H1 (cell line): ENCODE measurements around the gene EVI5. TPM values are rescaled to one million over a fixed set of nuclear protein-coding genes. Genes with fewer than 3 reads are reported as not detected.

ENCODE experiments used
- CTCF ChIA-PET: fragments of 300-600 bp; sonication (Branson Sonifier 250); formaldehyde crosslinking; loops from one replicate; lab custom pipeline; 2021; ENCODE audit not compliant: partially characterized antibody; lab: Charles Lee
- POLR2A ChIA-PET: fragments of 300-600 bp; sonication (Branson Sonifier 250); formaldehyde crosslinking; loops from one replicate; lab custom pipeline; 2021; ENCODE audit warnings: inconsistent platforms; ENCODE audit not compliant: partially characterized antibody; lab: Charles Lee
- DNase-seq, 2 experiments: peaks; one replicate each; pipeline versions ENCODE4 v3.0.0 to v3.0.0-alpha.2; 2010 to 2022; ENCODE audit warnings: low spot score in 2 of 2, low read depth in 1 of 2, mixed read lengths in 1 of 2
- FAIRE-seq: peaks from 2 replicates; lab custom pipeline; 2011; peaks lifted over from hg19 to GRCh38; lab: Jason Lieb, UNC
- H2AFZ ChIP-seq: 2 replicates; pipeline ENCODE4 v1.8.1; 2012; ENCODE audit warnings: low read length, inconsistent platforms
- H2AK5ac ChIP-seq: 2 replicates; pipeline ENCODE4 v1.6.1; 2013; ENCODE audit warnings: low read depth, low read length
- H2BK120ac ChIP-seq: replicated peaks from 2 replicates; pipeline ENCODE3; 2013; ENCODE audit warnings: low read depth, low read length, inconsistent platforms
- H2BK12ac ChIP-seq: 2 replicates; pipeline ENCODE4 v1.6.1; 2013; ENCODE audit warnings: low read depth, low read length
- H2BK15ac ChIP-seq: 2 replicates; pipeline ENCODE4 v1.6.1; 2013; ENCODE audit warnings: low read length
- H2BK20ac ChIP-seq: 2 replicates; pipeline ENCODE4 v1.6.1; 2013; ENCODE audit warnings: low read length
- H2BK5ac ChIP-seq: 2 replicates; pipeline ENCODE4 v1.6.1; 2013; ENCODE audit warnings: low read depth, low read length
- H3K14ac ChIP-seq: 2 replicates; pipeline ENCODE4 v1.6.1; 2013; ENCODE audit warnings: inconsistent platforms; ENCODE audit not compliant: insufficient read length
- H3K18ac ChIP-seq: 2 replicates; pipeline ENCODE4 v1.6.1; 2013; ENCODE audit warnings: low read length; ENCODE audit errors: extremely low read depth
- H3K23ac ChIP-seq: 2 replicates; pipeline ENCODE4 v1.6.1; 2013; ENCODE audit warnings: inconsistent platforms; ENCODE audit not compliant: insufficient read length
- H3K23me2 ChIP-seq: 2 replicates; pipeline ENCODE4 v1.6.1; 2013; ENCODE audit warnings: low read depth, low read length
- H3K27ac ChIP-seq: 2 replicates; pipeline ENCODE4 v1.6.1; 2011; ENCODE audit warnings: low read depth, low read length, inconsistent platforms
- H3K27me3 ChIP-seq, 4 experiments: replicated peaks in 1 of 4; 1 replicate in 1 of 4; 2 replicates in 3 of 4; pipeline versions ENCODE4 v1.6.1 to v1.8.1; 2011 to 2013; ENCODE audit warnings: low read length in 3 of 4, mild to moderate bottlenecking in 3 of 4, inconsistent platforms in 2 of 4, mixed read lengths in 2 of 4, moderate library complexity in 1 of 4; ENCODE audit not compliant: control insufficient read depth in 3 of 4, insufficient read depth in 3 of 4; ENCODE audit errors: extremely low read depth in 1 of 4
- H3K36me3 ChIP-seq, 4 experiments: 2 replicates each; pipeline versions ENCODE4 v1.6.1 to v1.8.1; 2011 to 2013; ENCODE audit warnings: mild to moderate bottlenecking in 4 of 4, low read length in 3 of 4, moderate library complexity in 2 of 4, control low read depth in 1 of 4, inconsistent platforms in 1 of 4; ENCODE audit not compliant: insufficient read depth in 4 of 4, control insufficient read depth in 2 of 4
- H3K4ac ChIP-seq: replicated peaks from 2 replicates; pipeline ENCODE3; 2013; ENCODE audit warnings: low read length, low read depth, mixed read lengths, inconsistent platforms; ENCODE audit not compliant: insufficient read length
- H3K4me1 ChIP-seq, 4 experiments: replicated peaks in 1 of 4; 1 replicate in 1 of 4; 2 replicates in 3 of 4; pipeline versions ENCODE4 v1.6.1 to v1.8.1; 2011 to 2013; ENCODE audit warnings: low read length in 3 of 4, inconsistent platforms in 2 of 4, mixed read lengths in 1 of 4; ENCODE audit not compliant: insufficient read depth in 4 of 4, control insufficient read depth in 3 of 4
- H3K4me2 ChIP-seq, 2 experiments: 2 replicates each; pipeline versions ENCODE4 v1.6.1 to v1.8.1; 2011 to 2013; ENCODE audit warnings: low read depth in 2 of 2, low read length in 2 of 2, control low read depth in 1 of 2, inconsistent platforms in 1 of 2, mild to moderate bottlenecking in 1 of 2; ENCODE audit not compliant: insufficient read depth in 1 of 2
- H3K4me3 ChIP-seq, 4 experiments: fragments of 200-600, 300-600 bp in 1 of 4; sonication (generic), shearing (Covaris generic), sonication (Bioruptor Twin) in 1 of 4; 2 replicates each; pipeline versions ENCODE4 v1.5.1 to v1.8.1; 2011 to 2016; ENCODE audit warnings: low read length in 4 of 4, low read depth in 3 of 4, control low read depth in 2 of 4, inconsistent platforms in 2 of 4, mild to moderate bottlenecking in 2 of 4, mixed read lengths in 1 of 4, moderate library complexity in 1 of 4; ENCODE audit not compliant: insufficient read depth in 2 of 4; ENCODE audit errors: extremely low read depth in 1 of 4
- H3K56ac ChIP-seq: replicated peaks from 2 replicates; pipeline ENCODE3; 2013; ENCODE audit warnings: low read depth, mild to moderate bottlenecking, mixed read lengths, low read length, inconsistent platforms; ENCODE audit not compliant: insufficient read length
- H3K79me1 ChIP-seq: 2 replicates; pipeline ENCODE4 v1.6.1; 2013; ENCODE audit warnings: low read depth, low read length, control low read depth
- H3K79me2 ChIP-seq, 2 experiments: 2 replicates each; pipeline versions ENCODE4 v1.6.1 to v1.8.1; 2012 to 2013; ENCODE audit warnings: low read length in 2 of 2, mild to moderate bottlenecking in 2 of 2, inconsistent platforms in 1 of 2; ENCODE audit not compliant: insufficient read depth in 2 of 2, control insufficient read depth in 1 of 2
- H3K9ac ChIP-seq, 4 experiments: replicated peaks in 1 of 4; 1 replicate in 1 of 4; 2 replicates in 3 of 4; pipeline versions ENCODE4 v1.6.1 to v1.8.1; 2011 to 2013; ENCODE audit warnings: low read depth in 3 of 4, low read length in 3 of 4, control low read depth in 2 of 4, mild to moderate bottlenecking in 2 of 4, moderate library complexity in 2 of 4, inconsistent platforms in 1 of 4; ENCODE audit errors: extremely low read depth in 1 of 4
- H3K9me3 ChIP-seq, 2 experiments: 2 replicates each; pipeline versions ENCODE4 v1.6.1 to v1.8.1; 2012 to 2013; ENCODE audit warnings: mild to moderate bottlenecking in 2 of 2, moderate library complexity in 2 of 2, control low read depth in 1 of 2, inconsistent platforms in 1 of 2, low read depth in 1 of 2, low read length in 1 of 2, mixed read lengths in 1 of 2; ENCODE audit not compliant: insufficient read depth in 2 of 2
- H4K20me1 ChIP-seq, 2 experiments: replicated peaks in 1 of 2; 2 replicates each; pipeline versions ENCODE3 to v1.8.1; 2011 to 2013; ENCODE audit warnings: inconsistent platforms in 2 of 2, low read length in 2 of 2, mild to moderate bottlenecking in 1 of 2; ENCODE audit not compliant: insufficient read depth in 2 of 2, control insufficient read depth in 1 of 2
- H4K5ac ChIP-seq: 2 replicates; pipeline ENCODE4 v1.6.1; 2013; ENCODE audit warnings: low read length, low read depth, mixed read lengths, inconsistent platforms; ENCODE audit not compliant: insufficient read length
- H4K8ac ChIP-seq: 2 replicates; pipeline ENCODE4 v1.8.0; 2013; ENCODE audit warnings: mild to moderate bottlenecking, moderate library complexity, low read length, inconsistent platforms; ENCODE audit not compliant: insufficient read depth; ENCODE audit errors: extremely low read depth
- H4K91ac ChIP-seq: replicated peaks from 2 replicates; pipeline ENCODE3; 2013; ENCODE audit warnings: low read length, mixed read lengths, inconsistent platforms; ENCODE audit not compliant: insufficient read length
- BRCA1 ChIP-seq: IDR thresholded peaks from 2 replicates; pipeline ENCODE4 v1.6.1; 2012; ENCODE audit warnings: low read depth, low read length, improper control_type of control experiment
- NRF1 ChIP-seq: IDR thresholded peaks from 2 replicates; pipeline ENCODE4 v1.6.1; 2011; ENCODE audit warnings: mild to moderate bottlenecking, low read depth, low read length, improper control_type of control experiment
- POU5F1 ChIP-seq: IDR thresholded peaks from 2 replicates; pipeline ENCODE4 v1.6.1; 2011; ENCODE audit warnings: low read depth, mild to moderate bottlenecking, low read length, moderate library complexity
- SP2 ChIP-seq: IDR thresholded peaks from 2 replicates; pipeline ENCODE4 v1.6.1; 2012; ENCODE audit warnings: mild to moderate bottlenecking, low read length, inconsistent platforms
- TBP ChIP-seq: IDR thresholded peaks from 2 replicates; pipeline ENCODE4 v1.6.1; 2011; ENCODE audit warnings: low read depth, low read length, improper control_type of control experiment
- TCF12 ChIP-seq: IDR thresholded peaks from 2 replicates; pipeline ENCODE4 v1.6.1; 2011; ENCODE audit warnings: low read depth, mild to moderate bottlenecking, low read length
- WGBS, 2 experiments: shearing (Covaris generic) in 1 of 2; methylation state at CpG; one replicate each; pipeline versions ENCODE4 v1.1.6 to v1.1.7; 2013 to 2015; ENCODE audit warnings: low lambda C conversion rate in 2 of 2, mixed read lengths in 2 of 2, inconsistent platforms in 1 of 2, low coverage in 1 of 2, missing lambda C conversion rate in 1 of 2; ENCODE audit not compliant: insufficient replicate concordance in 2 of 2, insufficient coverage in 1 of 2, insufficient read length in 1 of 2; ENCODE audit errors: extremely low coverage in 1 of 2, missing lambda C conversion rate in 1 of 2; 5-methylcytosine and 5-hydroxymethylcytosine counted together
- polyA plus RNA-seq, 7 experiments: library from polyadenylated mRNA; depleted of rRNA in 3 of 7; stranded (reverse) in 5 of 7; unstranded in 2 of 7; fragments of >200 nt in 5 of 7; fragments of 200-250 nt in 2 of 7; gene quantifications; 1 replicate in 5 of 7; 2 replicates in 1 of 7; 4 replicates in 1 of 7; pipeline versions ENCODE4 v1.2.1 to v1.2.3, GENCODE V29; 2011 to 2013; ENCODE audit warnings: missing spikeins in 2 of 7, mixed read lengths in 2 of 7
- total RNA-seq: library from RNA; stranded (reverse); fragmentation: NEBNext Ultra II Directional; extraction: Animal tissue kit (Norgen Biotek cat#: 25700); gene quantifications from 2 replicates; pipeline ENCODE4 v1.2.1, GENCODE V29; 2021

EVI5 gene
- total and polyA plus RNA-seq, 2 of the 8 experiments (the other 6 are each of a cell fraction or from before 2014, with no cell fraction given): 1.7 to 13.7 TPM

- Histone ChIP-seq H2BK20ac (no peak overlapping the region), H3K36me3 (no peaks in the 10 kb centered on the region), H2AFZ (no peak overlapping the region), H3K27me3 (no peaks in the 10 kb centered on the region), H3K79me2 (no peaks in the 10 kb centered on the region), H3K4me1 (peaks cover 0 to 2% (median 2%) of the 10 kb centered on the region in 4 experiments; a peak in 3 of 7 replicates), H3K4ac (no peak overlapping the region), H4K8ac (no peak overlapping the region), H3K79me1 (no peaks in the 10 kb centered on the region), H2BK15ac (no peak overlapping the region), H2BK5ac (no peak overlapping the region), H4K20me1 (no peaks in the 10 kb centered on the region), H3K9me3 (no peaks in the 10 kb centered on the region), H3K9ac (no peak overlapping the region), H3K18ac (no peak overlapping the region), H3K23ac (no peak overlapping the region), H2BK120ac (no peak overlapping the region), H3K23me2 (no peaks in the 10 kb centered on the region), H3K27ac (no peak overlapping the region), H2AK5ac (no peak overlapping the region), H2BK12ac (no peak overlapping the region), H3K4me2 (no peak overlapping the region), H4K91ac (no peak overlapping the region), H4K5ac (no peak overlapping the region), H3K4me3 (no peak overlapping the region), H3K14ac (no peak overlapping the region), H3K56ac (no peak overlapping the region)
- no peak for TF ChIP-seq BRCA1
- TF ChIP-seq NRF1: no peak
- no peak for TF ChIP-seq TCF12
- TF ChIP-seq SP2: no peak
- no peak for TF ChIP-seq POU5F1
- TF ChIP-seq TBP: no peak
- WGBS, 2 experiments: 89% methylated on average over 2 of the region's 2 CpGs; no CpG with 5 or more reads in 1 of the 2 experiments
- ChIA-PET POLR2A (no interaction called here), CTCF (interaction anchor here (0.9 to 1.0 kb wide), 2 partner anchors 15 to 42 kb away, joined by 3 read pairs; no protein-coding TSS in a partner anchor)
- no peak for DNase-seq
- no peak for FAIRE-seq
Measured at GRCh38 chr1:92707292-92707691, 77.6 kb downstream of the EVI5 start.
